Fibroblast of villous mesenchyme (primary cell): ENCODE data around the gene OR10J1. TPM values are rescaled to one million over a fixed set of nuclear protein-coding genes. Genes with fewer than 3 reads are reported as not detected.

ENCODE experiments used
- DNase-seq: peaks from one replicate; pipeline ENCODE4 v3.0.0-alpha.2; 2010; ENCODE audit warnings: low read depth
- H3K4me3 ChIP-seq: 2 replicates; pipeline ENCODE4 v1.5.1; 2011; ENCODE audit warnings: low read depth, mild to moderate bottlenecking, low read length
- CTCF ChIP-seq: IDR thresholded peaks from 2 replicates; pipeline ENCODE4 v1.5.1; 2012; ENCODE audit warnings: low read depth, mild to moderate bottlenecking, low read length; ENCODE audit not compliant: insufficient read depth
- total RNA-seq: library from RNA; depleted of rRNA; stranded (reverse); fragments of >200 nt; gene quantifications from 2 replicates; pipeline ENCODE4 v1.2.3, GENCODE V29; 2012

The OR10J1 gene
- total RNA-seq, 1 donor, result not detected

GRCh38 chr1:159430985-159431384 is 8.5 kb upstream of the OR10J1 start:
- TF ChIP-seq CTCF, result no peak
- no peak for DNase-seq
- H3K4me3 ChIP-seq, result no peak overlapping the region

DNA sequence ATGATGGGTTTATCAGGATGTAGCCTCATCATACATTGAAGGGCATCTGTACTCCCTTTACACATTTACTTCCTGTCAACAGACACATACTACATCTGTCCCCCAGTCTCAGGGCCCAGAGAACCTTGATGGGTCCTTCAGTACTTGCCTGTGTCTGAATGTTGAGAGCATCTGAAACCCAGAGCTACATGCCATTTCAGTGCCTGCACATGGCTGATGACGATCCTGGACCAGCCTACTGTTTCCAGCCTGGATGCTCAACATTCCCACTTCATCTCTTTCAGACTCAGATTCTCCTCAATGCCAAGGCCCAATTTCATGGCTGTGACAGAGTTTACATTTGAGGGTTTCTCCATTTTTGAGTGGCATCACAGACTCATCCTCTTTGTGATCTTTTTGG is 7.6 kb upstream of the OR10J1 start, which contains the start of gene OR10J4:
TSS of gene OR10J4 (plus strand) at position 301 of the 400 bp plus-strand sequence.
- TF ChIP-seq CTCF, result no peak
- no peak within 1 kb of the TSS for H3K4me3 ChIP-seq
- DNase-seq, result no peak

- no peak for TF ChIP-seq CTCF
- no peak for DNase-seq
- no peak overlapping the region for H3K4me3 ChIP-seq
These were observed 3.1 kb upstream of the OR10J1 start for GRCh38 chr1:159436469-159436868.

- no peak for DNase-seq
- H3K4me3 ChIP-seq, result no peak overlapping the region
- no peak for TF ChIP-seq CTCF
These were observed 1.8 kb downstream of the OR10J1 start for GRCh38 chr1:159441360-159441759.

GRCh38 chr1:159442428-159442827 is 2.9 kb downstream of the OR10J1 start:
- H3K4me3 ChIP-seq, result no peak overlapping the region
- no peak for TF ChIP-seq CTCF
- no peak for DNase-seq

GRCh38 chr1:159443066-159443750 is 3.7 kb downstream of the OR10J1 start:
- no peak overlapping the region for H3K4me3 ChIP-seq
- no peak for DNase-seq
- TF ChIP-seq CTCF, result no peak

- no peak for TF ChIP-seq CTCF
- H3K4me3 ChIP-seq, result no peak overlapping the region
- no peak for DNase-seq
These were observed 5.0 kb downstream of the OR10J1 start for GRCh38 chr1:159444511-159444910.
